Measurements from ENCODE around the gene RCVRN. TPM values are rescaled to one million over a fixed set of nuclear protein-coding genes. Genes with fewer than 3 reads are reported as not detected.
"Not testable (repeated sequence)": the region's sequence is repeated elsewhere in the genome, so short reads cannot be mapped to it uniquely, and the experiment has no call there.

Gene RCVRN
- total and polyA plus RNA-seq, 7 donors = 0.07 to 1.2 (median 0.36) TPM; not detected in 2

- H3K27ac ChIP-seq = peak overlapping the region in 1 of 4 donors; percentile 3
- DNase-seq = no peak
- no peaks in the 10 kb centered on the region for H3K27me3 ChIP-seq
- H3K9me3 ChIP-seq = no peaks in the 10 kb centered on the region
- WGBS, 2 donors = 87 to 92% methylated on average over 21 of the region's 21 CpGs
- no peaks in the 10 kb centered on the region for H3K36me3 ChIP-seq
- H3K4me1 ChIP-seq = no peaks in the 10 kb centered on the region
- intact Hi-C loops (cut with DNase I) = loop anchor here (2.0 kb wide), 1 partner anchor 197 kb away; no protein-coding TSS in a partner anchor
- TF ChIP-seq EP300 (IDR thresholded peaks at IDR 0.05) = no peak
- no peak for TF ChIP-seq CTCF (IDR thresholded peaks at IDR 0.05)
- no peak for TF ChIP-seq POLR2AphosphoS5 (IDR thresholded peaks at IDR 0.05)
- no peak for TF ChIP-seq POLR2A (IDR thresholded peaks at IDR 0.05)
- H3K4me3 ChIP-seq = no peak overlapping the region
Observed at GRCh38 chr17:9926150-9926804, 21.2 kb upstream of the RCVRN start.

- Histone ChIP-seq H3K27ac (peak overlapping the region in 2 of 4 donors; percentile 2 to 3), H3K36me3 (no peaks in the 10 kb centered on the region), H3K4me1 (no peaks in the 10 kb centered on the region), H3K27me3 (no peaks in the 10 kb centered on the region), H3K9me3 (no peaks in the 10 kb centered on the region), H3K4me3 (no peak overlapping the region)
- 92% methylated on average over 11 of the region's 11 CpGs for WGBS, 2 donors
- no peak for DNase-seq
- TF ChIP-seq CTCF (IDR thresholded peaks at IDR 0.05) (no peak), POLR2AphosphoS5 (IDR thresholded peaks at IDR 0.05) (no peak), EP300 (IDR thresholded peaks at IDR 0.05) (no peak), POLR2A (IDR thresholded peaks at IDR 0.05) (no peak)
- intact Hi-C loops (cut with DNase I) = no loop called here
Observed at GRCh38 chr17:9925457-9925856, 20.4 kb upstream of the RCVRN start.

- Histone ChIP-seq H3K4me3 (no peak overlapping the region), H3K36me3 (no peaks in the 10 kb centered on the region), H3K27me3 (no peaks in the 10 kb centered on the region), H3K4me1 (no peaks in the 10 kb centered on the region), H3K9me3 (no peaks in the 10 kb centered on the region), H3K27ac (peak overlapping the region in 1 of 4 donors; percentile 2)
- DNase-seq = no peak
- intact Hi-C loops (cut with DNase I) = loop anchor here (5.0 kb wide), 2 partner anchors 303 to 693 kb away; no protein-coding TSS in a partner anchor
- 17 to 23% methylated on average over 6 of the region's 6 CpGs for WGBS, 2 donors
- TF ChIP-seq CTCF (IDR thresholded peaks at IDR 0.05) (peak; percentile 72 to 89 (median 80)), POLR2A (IDR thresholded peaks at IDR 0.05) (no peak), POLR2AphosphoS5 (IDR thresholded peaks at IDR 0.05) (peak in 1 of 4 donors; percentile 14), EP300 (IDR thresholded peaks at IDR 0.05) (no peak)
Observed at GRCh38 chr17:9924735-9925191, 19.7 kb upstream of the RCVRN start.

- H3K4me1 ChIP-seq = no peaks in the 10 kb centered on the region
- H3K36me3 ChIP-seq = peaks cover 0 to 8% (median 0%) of the 10 kb centered on the region in 4 donors
- no peak overlapping the region for H3K4me3 ChIP-seq
- intact Hi-C loops (cut with DNase I) = loop anchor here (5.0 kb wide), 2 partner anchors 305 to 695 kb away; no protein-coding TSS in a partner anchor
- DNase-seq = no peak
- 93 to 95% methylated on average over 14 of the region's 14 CpGs for WGBS, 2 donors
- TF ChIP-seq POLR2AphosphoS5 (IDR thresholded peaks at IDR 0.05) (no peak), EP300 (IDR thresholded peaks at IDR 0.05) (no peak), POLR2A (IDR thresholded peaks at IDR 0.05) (no peak), CTCF (IDR thresholded peaks at IDR 0.05) (no peak)
- H3K9me3 ChIP-seq = no peaks in the 10 kb centered on the region
- H3K27me3 ChIP-seq = no peaks in the 10 kb centered on the region
- no peak overlapping the region for H3K27ac ChIP-seq
Observed at GRCh38 chr17:9922012-9922848, 17.2 kb upstream of the RCVRN start.

GRCh38 chr17:9921216-9921615, 16.1 kb upstream of the RCVRN start:
- intact Hi-C loops (cut with DNase I) = loop anchor here (5.0 kb wide), 2 partner anchors 306 to 696 kb away; no protein-coding TSS in a partner anchor
- DNase-seq = not testable (repeated sequence)

More at GRCh38 chr17:9921216-9921615, 16.1 kb upstream of the RCVRN start:
- not testable (repeated sequence) for H3K27ac ChIP-seq, H3K9me3 ChIP-seq, H3K27me3 ChIP-seq, H3K4me1 ChIP-seq, H3K4me3 ChIP-seq
- peaks cover 0 to 18% (median 0%) of the 10 kb centered on the region in 4 donors for H3K36me3 ChIP-seq
- 90 to 93% methylated on average over 13 of the region's 13 CpGs for whole genome bisulfite sequencing, 2 donors
